HepG2 (cell line): ENCODE measurements around the gene ZNF677.

Experiments used
- ATF1 ChIP-seq: IDR thresholded peaks from 2 replicates; pipeline ENCODE4 v1.6.1; 2016; ENCODE audit warnings: mild to moderate bottlenecking, control low read depth
- MAFG ChIP-seq: sonication (generic); formaldehyde crosslinking; IDR thresholded peaks from 2 replicates; pipeline ENCODE4 v1.5.1; 2020; ENCODE audit warnings: mild to moderate bottlenecking, missing genetic modification reagents
- MAX ChIP-seq: IDR thresholded peaks from 2 replicates; pipeline ENCODE4 v1.6.1; 2012; ENCODE audit warnings: inconsistent platforms
- NR2C2 ChIP-seq: sonication (generic); formaldehyde crosslinking; IDR thresholded peaks from 2 replicates; pipeline ENCODE4 v1.4.0; 2020; ENCODE audit warnings: missing genetic modification reagents, mild to moderate bottlenecking, moderate library complexity, borderline replicate concordance
- RBAK ChIP-seq: sonication (generic); formaldehyde crosslinking; IDR thresholded peaks from 2 replicates; pipeline ENCODE4 v1.5.1; 2020; ENCODE audit warnings: mild to moderate bottlenecking, missing genetic modification reagents
- REST ChIP-seq, 2 experiments: IDR thresholded peaks; 2 replicates each; pipeline ENCODE4 v1.6.1; 2011 to 2012; ENCODE audit warnings: low read length in 2 of 2, borderline replicate concordance in 1 of 2, low read depth in 1 of 2, mild to moderate bottlenecking in 1 of 2, moderate library complexity in 1 of 2
- ZNF766 ChIP-seq: sonication (generic); formaldehyde crosslinking; IDR thresholded peaks from 2 replicates; pipeline ENCODE4 v1.5.0; 2020; ENCODE audit warnings: missing genetic modification reagents, borderline replicate concordance

DNA sequence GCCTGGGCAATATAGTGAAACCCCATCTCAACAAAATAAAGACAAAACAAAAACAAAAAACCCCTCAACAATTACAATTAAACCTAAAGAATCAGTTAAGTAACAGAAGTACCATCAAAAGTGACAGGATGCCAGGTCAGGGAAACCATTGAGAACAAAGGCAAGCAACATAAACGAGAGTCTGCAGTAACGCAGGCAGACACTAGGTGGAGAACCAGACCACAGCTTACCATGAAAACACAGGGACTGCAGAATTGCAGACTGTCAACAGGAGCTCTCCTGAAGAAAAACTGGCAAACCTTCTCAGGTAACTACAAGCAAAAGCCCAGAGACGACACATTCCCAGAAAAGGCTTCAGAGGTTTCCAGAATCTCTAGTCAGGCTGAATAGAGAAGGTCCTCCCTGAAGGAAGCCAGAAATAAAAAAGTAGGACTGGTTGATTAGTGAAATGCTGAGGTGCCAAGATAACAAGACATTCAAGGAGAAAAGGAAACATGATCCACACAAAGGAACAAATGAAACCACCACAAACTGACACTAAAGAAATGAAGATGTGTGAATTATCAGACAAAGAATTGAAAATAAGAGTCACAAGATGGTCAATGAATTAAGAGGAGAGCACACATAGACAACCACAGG lies 59.3 kb downstream of the ZNF677 start:
- TF ChIP-seq MAFG (no peak), RBAK (CRISPR knock-in tag) (no peak), NR2C2 (CRISPR knock-in tag) (no peak), REST (IDR thresholded peaks at IDR 0.05; ENCODE audit: borderline replicate concordance in 1 of 2, low read depth in 1 of 2, low read length in 2 of 2) (no peak), ATF1 (no peak), ZNF766 (CRISPR knock-in tag) (no peak), MAX (no peak)
